ENCODE data around the gene EFS. TPM values are rescaled to one million over a fixed set of nuclear protein-coding genes. Genes with fewer than 3 reads are reported as not detected.

The EFS gene
- polyA plus RNA-seq, 1 donor (not counting 4 experiments of a cell fraction or from before 2014, with no cell fraction given), result 1.4 TPM

- DNase-seq (ENCODE audit: low read depth, low spot score) (no peak), FAIRE-seq (no peak)
- H3K79me2 ChIP-seq (ENCODE audit: control insufficient read depth, insufficient read depth, low read length), result no peaks in the 10 kb centered on the region
- no peak overlapping the region for H3K27ac ChIP-seq (ENCODE audit: control insufficient read depth, insufficient read depth, low read length)
- no peak overlapping the region for H3K4me2 ChIP-seq (ENCODE audit: control insufficient read depth, extremely low read depth, insufficient read depth, low read depth, low read length)
- no peaks in the 10 kb centered on the region for H4K20me1 ChIP-seq (ENCODE audit: control insufficient read depth, extremely low read depth, insufficient read depth, low read length)
- no peaks in the 10 kb centered on the region for H3K9me1 ChIP-seq (ENCODE audit: control insufficient read depth, extremely low read depth, insufficient read depth, low read length)
- H3K4me3 ChIP-seq (ENCODE audit: control insufficient read depth in 2 of 3, extremely low read depth in 1 of 3, insufficient read depth in 2 of 3, low read depth in 1 of 3, low read length in 3 of 3), result no peak overlapping the region
- H3K9ac ChIP-seq (ENCODE audit: control insufficient read depth, extremely low read depth, insufficient read depth, low read length), result no peak overlapping the region
- TF ChIP-seq EZH2 (IDR thresholded peaks at IDR 0.05; ENCODE audit: low read length) (no peak), CTCF (optimal IDR thresholded peaks at IDR 0.05 in 1 of 3, IDR thresholded peaks at IDR 0.05 in 1 of 3, conservative IDR thresholded peaks at IDR 0.05 in 1 of 3; ENCODE audit: extremely low read depth in 1 of 3, insufficient read depth in 2 of 3, low read length in 3 of 3) (no peak)
- H3K36me3 ChIP-seq (ENCODE audit: control insufficient read depth in 2 of 2, extremely low read depth in 1 of 2, insufficient read depth in 2 of 2, low read length in 2 of 2), result peaks cover 0 to 2% of the 10 kb centered on the region in 2 experiments
- peaks cover under 1% of the 10 kb centered on the region for H3K27me3 ChIP-seq (ENCODE audit: control insufficient read depth, extremely low read depth, insufficient read depth, low read length)
- no peaks in the 10 kb centered on the region for H3K4me1 ChIP-seq (ENCODE audit: control insufficient read depth, extremely low read depth, insufficient read depth, low read length)
- H2AFZ ChIP-seq (ENCODE audit: control insufficient read depth, low read length), result no peak overlapping the region
- H3K9me3 ChIP-seq (ENCODE audit: control insufficient read depth, low read depth, low read length), result no peaks in the 10 kb centered on the region
- dilution Hi-C loops (cut with MboI; ENCODE audit: extremely low pct_ligation_motif_present, low sequenced_read_pairs), result no loop called here
Measured at GRCh38 chr14:23358553-23359166, 6.3 kb downstream of the EFS start.

GRCh38 chr14:23358042-23358441 is 6.9 kb downstream of the EFS start:
- DNase-seq (ENCODE audit: low read depth, low spot score), result no peak
- H4K20me1 ChIP-seq (ENCODE audit: control insufficient read depth, extremely low read depth, insufficient read depth, low read length), result no peaks in the 10 kb centered on the region
- dilution Hi-C loops (cut with MboI; ENCODE audit: extremely low pct_ligation_motif_present, low sequenced_read_pairs), result no loop called here
- H3K4me3 ChIP-seq (ENCODE audit: control insufficient read depth in 2 of 3, extremely low read depth in 1 of 3, insufficient read depth in 2 of 3, low read depth in 1 of 3, low read length in 3 of 3), result no peak overlapping the region
- H3K79me2 ChIP-seq (ENCODE audit: control insufficient read depth, insufficient read depth, low read length), result no peaks in the 10 kb centered on the region
- H3K9ac ChIP-seq (ENCODE audit: control insufficient read depth, extremely low read depth, insufficient read depth, low read length), result no peak overlapping the region
- TF ChIP-seq CTCF (optimal IDR thresholded peaks at IDR 0.05 in 1 of 3, IDR thresholded peaks at IDR 0.05 in 1 of 3, conservative IDR thresholded peaks at IDR 0.05 in 1 of 3; ENCODE audit: extremely low read depth in 1 of 3, insufficient read depth in 2 of 3, low read length in 3 of 3) (no peak), EZH2 (IDR thresholded peaks at IDR 0.05; ENCODE audit: low read length) (no peak)
- FAIRE-seq, result no peak
- no peak overlapping the region for H3K27ac ChIP-seq (ENCODE audit: control insufficient read depth, insufficient read depth, low read length)
- H3K36me3 ChIP-seq (ENCODE audit: control insufficient read depth in 2 of 2, extremely low read depth in 1 of 2, insufficient read depth in 2 of 2, low read length in 2 of 2), result peaks cover 0 to 2% of the 10 kb centered on the region in 2 experiments
- no peaks in the 10 kb centered on the region for H3K9me1 ChIP-seq (ENCODE audit: control insufficient read depth, extremely low read depth, insufficient read depth, low read length)
- H3K4me2 ChIP-seq (ENCODE audit: control insufficient read depth, extremely low read depth, insufficient read depth, low read depth, low read length), result no peak overlapping the region
- H3K4me1 ChIP-seq (ENCODE audit: control insufficient read depth, extremely low read depth, insufficient read depth, low read length), result no peaks in the 10 kb centered on the region
- peaks cover 6% of the 10 kb centered on the region for H3K27me3 ChIP-seq (ENCODE audit: control insufficient read depth, extremely low read depth, insufficient read depth, low read length)
- no peak overlapping the region for H2AFZ ChIP-seq (ENCODE audit: control insufficient read depth, low read length)
- no peaks in the 10 kb centered on the region for H3K9me3 ChIP-seq (ENCODE audit: control insufficient read depth, low read depth, low read length)
